GM04503 (cell line): ENCODE results near the gene NBEAL2.

Experiments
- DNase-seq: peaks from one replicate; pipeline ENCODE4 v3.0.0-alpha.2; 2012; ENCODE audit warnings: low read depth

Gene NBEAL2

GRCh38 chr3:47042231-47042791 is 62.8 kb downstream of the NBEAL2 start:
- DNase-seq, result no peak

GRCh38 chr3:47047069-47047468 is 67.6 kb downstream of the NBEAL2 start:
- no peak for DNase-seq

- DNase-seq, result no peak
These were observed 68.2 kb downstream of the NBEAL2 start for GRCh38 chr3:47047673-47048072.

- DNase-seq, result no peak
These were observed 74.9 kb downstream of the NBEAL2 start for GRCh38 chr3:47054412-47054811.

- DNase-seq, result no peak
These were observed 77.2 kb downstream of the NBEAL2 start for GRCh38 chr3:47056705-47057104.

- DNase-seq, result no peak
These were observed 77.8 kb downstream of the NBEAL2 start for GRCh38 chr3:47057212-47057671.
